Stimulated activated CD8-positive, alpha-beta memory T cell treated with anti-CD3 and anti-CD28 coated beads, Interleukin-12 subunit alpha, Interleukin-12 subunit beta, amount 100 ng/mL, for 24 hours (primary cell): ENCODE data around the gene BORCS5.
"Not testable (repeated sequence)": the region's sequence is repeated elsewhere in the genome, so short reads cannot be mapped to it uniquely, and the experiment has no call there.

ENCODE experiments used
- DNase-seq: peaks from one replicate; pipeline ENCODE4 v3.0.0-alpha.2; 2020; ENCODE audit errors: extremely low read depth

The BORCS5 gene

DNA sequence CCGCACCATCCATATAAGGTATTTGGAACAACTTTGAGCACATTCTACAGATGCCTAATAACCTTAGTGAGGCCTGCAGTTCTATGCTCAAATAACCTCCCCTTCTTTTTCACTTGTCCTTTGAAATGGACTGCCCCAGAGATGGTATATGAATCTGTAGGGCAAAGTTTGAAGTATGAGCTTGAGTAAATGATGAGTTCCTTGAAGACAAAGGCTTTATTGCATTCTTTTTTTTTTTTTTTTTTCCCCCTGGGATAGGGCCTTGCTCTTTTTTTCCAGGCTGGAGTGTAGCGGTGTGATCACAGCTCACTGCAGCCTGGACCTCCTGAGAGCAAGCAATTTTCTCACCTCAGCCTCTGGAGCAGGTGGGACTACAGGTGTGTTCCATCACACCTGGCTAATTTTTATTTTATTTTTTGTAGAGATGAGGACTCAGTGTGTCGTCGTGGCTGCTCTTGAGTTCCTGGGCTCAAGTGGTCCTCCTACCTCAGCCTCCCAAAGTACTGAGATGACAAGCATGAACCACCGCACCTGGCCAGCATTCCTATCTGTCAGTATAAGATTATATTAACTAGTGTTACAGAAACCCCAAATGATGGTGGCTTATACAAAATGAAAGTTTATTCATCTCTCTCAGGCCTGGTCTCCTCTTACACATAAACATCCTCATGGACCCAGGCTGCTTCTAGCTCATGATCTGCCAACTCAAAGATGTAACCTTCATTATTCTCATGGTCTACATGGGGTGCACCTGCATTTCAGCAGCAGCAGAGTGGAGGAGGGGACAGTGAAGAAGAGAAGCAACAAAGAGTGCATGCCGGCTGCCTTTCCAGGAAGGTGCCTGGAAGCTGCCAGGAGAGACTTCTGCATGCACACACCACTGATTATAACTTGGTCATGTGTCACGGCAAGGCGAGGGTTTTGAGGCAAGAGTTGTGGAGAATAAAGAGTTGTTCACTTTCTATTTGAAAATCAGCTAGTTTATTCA lies 104.4 kb downstream of the BORCS5 start:
- DNase-seq = no peak

DNA sequence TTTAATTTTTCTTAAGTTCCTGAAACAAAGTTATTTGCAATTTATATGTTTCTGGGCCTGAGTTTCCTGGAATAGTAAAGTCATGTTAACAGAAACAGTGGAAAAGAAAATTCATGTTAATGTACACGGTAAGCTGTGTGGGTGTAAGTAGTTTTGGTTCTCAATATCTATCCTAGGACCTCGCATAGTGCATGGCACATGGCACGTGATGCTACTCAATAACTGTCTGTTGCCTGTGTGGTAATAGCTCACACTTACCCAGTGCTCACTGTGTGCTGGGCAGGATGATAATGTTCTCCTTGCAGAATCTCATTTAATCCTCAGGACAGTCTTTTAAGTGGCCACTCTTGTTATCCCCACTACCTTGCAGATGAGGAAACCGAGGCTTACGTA lies 105.0 kb downstream of the BORCS5 start:
- no peak for DNase-seq

DNA sequence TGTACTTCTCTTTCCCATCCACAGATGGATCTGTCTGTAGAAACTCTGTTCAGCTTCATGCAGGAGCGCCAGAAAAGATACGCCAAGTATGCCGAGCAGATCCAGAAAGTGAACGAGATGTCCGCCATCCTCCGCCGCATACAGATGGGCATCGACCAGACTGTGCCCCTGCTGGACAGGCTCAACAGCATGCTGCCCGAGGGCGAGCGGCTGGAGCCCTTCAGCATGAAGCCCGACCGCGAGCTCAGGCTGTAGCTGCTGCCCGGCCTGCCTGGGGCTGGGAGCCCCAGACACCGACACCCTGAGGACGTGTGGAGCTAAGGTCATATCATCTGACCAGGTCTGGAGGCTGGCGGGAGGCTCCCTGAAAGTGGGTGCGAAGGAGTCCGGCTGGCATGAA lies 108.6 kb downstream of the BORCS5 start:
- DNase-seq = no peak

DNA sequence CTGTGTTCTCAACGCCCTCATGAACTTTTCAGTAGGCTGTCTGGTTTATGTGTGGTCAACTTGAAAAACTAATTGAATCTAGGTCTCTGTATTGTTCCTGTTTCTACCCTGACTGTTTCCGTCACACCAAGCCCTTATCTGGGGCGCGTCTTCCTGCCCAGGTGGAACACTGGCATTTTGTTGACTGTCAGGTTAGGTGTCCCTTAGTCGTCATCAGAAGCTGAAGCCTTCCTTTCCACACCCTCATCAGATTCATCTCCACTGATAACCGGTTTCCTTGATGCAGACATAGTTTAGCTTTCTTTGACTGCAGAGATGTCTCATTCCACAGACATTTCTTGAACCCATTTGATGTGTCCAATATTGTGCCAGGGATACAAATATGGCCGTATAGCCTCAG lies 109.3 kb downstream of the BORCS5 start:
- no peak for DNase-seq

DNA sequence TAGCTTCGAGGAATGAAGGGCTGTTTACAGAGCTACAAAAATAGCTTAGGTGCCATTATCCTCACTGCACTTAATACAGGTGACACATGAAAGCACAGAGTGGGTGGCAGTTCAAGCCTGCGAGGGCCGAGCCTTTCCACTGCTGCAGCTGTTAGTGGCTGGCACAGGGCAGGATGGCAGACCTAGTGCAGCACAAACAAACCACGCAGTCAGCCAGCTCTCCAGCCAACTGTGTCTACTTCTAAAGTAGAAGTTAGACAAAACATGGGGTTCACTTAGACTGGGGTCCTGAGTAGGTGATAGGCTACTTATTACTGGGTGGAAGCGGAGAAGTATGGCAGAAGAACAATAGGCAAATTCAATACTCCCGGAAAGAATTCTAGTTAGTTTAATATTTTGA lies 110.4 kb downstream of the BORCS5 start:
- no peak for DNase-seq

DNA sequence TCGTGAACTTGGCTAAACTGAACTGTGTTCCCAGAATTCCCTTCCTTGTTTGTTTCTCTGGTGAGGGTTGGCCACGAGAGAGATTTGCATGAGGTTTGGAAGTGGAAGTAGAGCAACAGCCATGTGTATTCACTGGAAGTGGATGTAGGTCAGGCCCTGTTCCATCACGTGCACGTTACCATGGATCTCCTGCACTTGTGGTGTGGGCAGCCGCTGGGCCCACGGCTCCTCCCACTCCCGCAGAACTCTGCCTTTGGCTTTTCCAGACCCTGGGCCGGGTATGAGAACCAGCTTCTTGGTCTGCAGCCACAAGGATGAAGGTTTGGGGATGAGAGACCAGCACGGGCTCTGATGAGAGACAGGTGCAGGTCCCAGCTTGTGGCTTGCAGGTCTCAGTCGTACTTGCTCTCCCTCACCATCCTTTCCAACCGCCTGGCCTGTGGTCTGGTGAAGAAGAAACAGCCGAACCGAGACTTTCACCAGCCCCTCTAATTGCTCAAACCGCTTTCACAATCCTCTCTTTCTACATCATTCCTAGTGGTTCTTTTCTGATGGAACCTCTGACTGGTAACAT lies 110.9 kb downstream of the BORCS5 start:
- no peak for DNase-seq

DNA sequence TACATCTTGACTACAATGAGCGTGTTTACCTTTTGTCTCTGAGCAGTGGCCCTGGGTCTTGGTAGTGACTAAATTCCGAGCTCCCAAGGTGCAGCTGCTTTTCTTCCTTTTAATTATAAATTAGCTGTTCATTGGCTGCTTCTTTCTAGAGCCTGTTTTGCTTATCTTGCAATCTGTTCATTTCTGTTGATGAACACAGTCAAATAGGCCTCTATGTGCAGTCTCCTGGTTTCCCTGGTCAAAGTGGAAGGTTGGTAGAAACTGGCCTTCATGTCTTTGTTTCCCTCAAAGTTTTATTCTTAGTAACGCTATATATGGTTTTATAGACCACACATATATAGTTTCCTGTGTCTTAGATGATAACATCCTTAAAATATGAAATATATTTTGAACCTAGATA lies 111.7 kb downstream of the BORCS5 start:
- no peak for DNase-seq

DNA sequence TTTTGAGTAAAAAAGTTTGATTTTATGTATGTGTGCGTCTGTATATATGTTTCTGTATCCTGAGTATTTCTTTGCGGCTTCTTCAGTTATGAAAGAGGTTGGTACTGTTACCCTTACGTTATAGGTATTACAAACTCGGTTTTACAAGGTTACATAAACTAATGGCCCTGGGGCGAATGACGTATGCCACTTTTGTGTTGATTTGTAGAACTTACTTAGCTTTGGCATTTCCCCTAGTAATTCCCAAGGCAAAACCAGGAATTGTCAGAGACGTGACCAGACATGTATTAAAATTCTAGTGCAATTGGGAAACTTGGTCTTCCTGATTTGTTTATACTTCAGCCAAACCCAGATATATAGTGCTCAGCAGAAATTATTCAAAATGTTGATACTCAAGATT lies 112.5 kb downstream of the BORCS5 start:
- no peak for DNase-seq

DNA sequence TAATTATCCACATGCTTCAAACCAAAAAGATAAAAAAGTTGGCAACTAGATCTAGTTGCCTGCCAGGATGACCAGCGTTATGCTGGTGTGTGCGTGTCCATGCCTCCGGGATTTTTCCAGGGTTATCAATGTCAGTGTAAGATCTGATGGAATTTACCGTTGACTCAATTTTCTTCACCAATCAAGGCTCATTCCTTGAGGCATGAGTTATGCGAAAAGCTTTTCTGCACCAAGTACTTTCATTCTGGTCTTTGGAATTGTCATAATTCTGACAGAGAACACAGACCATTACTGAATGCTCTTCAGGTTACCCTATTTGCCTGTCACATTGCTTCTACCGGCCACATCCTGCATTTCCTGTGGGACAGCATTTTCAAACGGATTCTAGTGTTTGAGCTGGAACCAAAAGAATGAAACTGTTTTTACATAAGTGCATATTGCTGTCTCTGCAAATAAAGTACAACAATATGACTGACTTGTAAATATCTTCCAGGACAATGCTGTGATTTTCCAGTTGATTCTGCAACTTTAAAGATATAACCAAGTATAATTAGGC lies 114.0 kb downstream of the BORCS5 start:
- no peak for DNase-seq

DNA sequence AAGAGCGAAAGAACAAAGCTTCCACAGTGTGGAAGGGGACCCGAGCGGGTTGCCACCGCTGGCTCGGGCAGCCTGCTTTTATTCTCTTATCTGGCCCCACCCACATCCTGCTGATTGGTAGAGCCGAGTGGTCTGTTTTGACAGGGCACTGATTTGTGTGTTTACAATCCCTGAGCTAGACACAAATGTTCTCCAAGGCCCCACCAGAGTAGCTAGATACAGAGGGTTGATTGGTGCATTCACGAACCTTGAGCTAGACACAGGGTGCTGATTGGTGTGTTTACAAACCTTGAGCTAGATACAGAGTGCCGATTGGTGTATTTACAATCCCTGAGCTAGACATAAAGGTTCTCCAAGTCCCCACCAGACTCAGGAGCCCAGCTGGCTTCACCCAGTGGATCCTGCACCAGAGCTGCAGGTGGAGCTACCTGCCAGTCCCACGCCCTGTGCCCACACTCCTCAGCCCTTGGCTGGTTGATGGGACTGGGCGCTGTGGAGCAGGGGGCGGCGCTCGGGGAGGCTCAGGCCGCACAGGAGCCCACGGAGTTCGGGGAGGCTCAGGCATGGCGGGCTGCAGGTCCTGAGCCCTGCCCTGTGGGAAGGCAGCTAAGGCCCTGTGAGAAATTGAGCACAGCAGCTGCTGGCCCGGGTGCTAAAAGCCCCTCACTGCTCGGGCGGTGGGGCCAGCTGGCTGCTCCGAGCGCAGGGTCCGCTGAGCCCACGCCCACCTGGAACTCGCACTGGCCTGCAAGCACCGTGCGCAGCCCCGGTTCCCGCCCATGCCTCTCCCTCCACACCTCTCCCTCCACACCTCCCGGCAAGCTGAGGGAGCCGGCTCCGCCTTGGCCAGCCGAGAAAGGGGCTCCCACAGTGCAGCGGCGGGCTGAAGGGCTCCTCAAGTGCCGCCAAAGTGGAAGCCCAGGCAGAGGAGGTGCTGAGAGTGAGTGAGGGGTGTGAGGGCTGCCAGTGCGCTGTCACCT lies 115.4 kb downstream of the BORCS5 start:
- DNase-seq = not testable (repeated sequence)

DNA sequence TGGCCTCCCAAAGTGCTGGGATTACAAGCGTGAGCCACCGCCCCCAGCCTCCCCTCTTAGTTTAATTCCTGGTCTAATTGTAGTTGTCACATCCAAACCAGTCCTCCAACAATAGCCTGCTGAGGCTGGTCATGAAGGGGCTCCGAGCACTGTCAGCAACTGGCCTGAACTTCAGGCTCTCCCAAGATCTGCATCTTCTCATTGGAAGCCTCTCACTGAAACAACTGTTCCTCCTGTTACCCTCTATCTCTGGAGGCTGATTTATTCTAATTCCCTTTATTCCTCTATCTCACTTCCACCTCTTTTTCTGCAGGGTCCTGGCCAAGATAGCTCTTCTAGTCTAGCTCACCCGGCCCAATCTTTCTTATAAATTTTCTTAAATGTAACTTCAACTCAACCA lies 116.3 kb downstream of the BORCS5 start:
- no peak for DNase-seq

DNA sequence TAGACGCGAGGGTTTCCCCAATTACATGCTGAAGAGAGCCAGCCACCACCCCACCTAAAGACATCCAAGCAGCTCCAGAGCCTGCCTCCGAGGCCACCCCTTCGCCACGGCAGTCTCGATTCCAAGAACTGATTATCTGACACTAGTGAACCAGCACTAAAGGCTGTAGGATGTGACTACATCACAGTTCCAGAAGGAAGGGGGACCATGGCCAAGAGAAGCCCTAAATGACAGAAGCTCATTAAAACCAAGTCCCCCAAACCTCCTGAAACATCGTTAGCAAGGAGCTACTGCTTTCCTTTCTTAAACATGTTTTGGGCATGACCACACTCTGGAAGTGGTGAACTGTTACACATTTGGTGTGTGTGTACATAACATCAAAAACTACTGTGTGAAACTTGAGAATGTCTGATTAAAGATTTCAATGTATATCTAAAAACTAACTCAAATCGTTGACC lies 117.6 kb downstream of the BORCS5 start:
- DNase-seq = no peak

DNA sequence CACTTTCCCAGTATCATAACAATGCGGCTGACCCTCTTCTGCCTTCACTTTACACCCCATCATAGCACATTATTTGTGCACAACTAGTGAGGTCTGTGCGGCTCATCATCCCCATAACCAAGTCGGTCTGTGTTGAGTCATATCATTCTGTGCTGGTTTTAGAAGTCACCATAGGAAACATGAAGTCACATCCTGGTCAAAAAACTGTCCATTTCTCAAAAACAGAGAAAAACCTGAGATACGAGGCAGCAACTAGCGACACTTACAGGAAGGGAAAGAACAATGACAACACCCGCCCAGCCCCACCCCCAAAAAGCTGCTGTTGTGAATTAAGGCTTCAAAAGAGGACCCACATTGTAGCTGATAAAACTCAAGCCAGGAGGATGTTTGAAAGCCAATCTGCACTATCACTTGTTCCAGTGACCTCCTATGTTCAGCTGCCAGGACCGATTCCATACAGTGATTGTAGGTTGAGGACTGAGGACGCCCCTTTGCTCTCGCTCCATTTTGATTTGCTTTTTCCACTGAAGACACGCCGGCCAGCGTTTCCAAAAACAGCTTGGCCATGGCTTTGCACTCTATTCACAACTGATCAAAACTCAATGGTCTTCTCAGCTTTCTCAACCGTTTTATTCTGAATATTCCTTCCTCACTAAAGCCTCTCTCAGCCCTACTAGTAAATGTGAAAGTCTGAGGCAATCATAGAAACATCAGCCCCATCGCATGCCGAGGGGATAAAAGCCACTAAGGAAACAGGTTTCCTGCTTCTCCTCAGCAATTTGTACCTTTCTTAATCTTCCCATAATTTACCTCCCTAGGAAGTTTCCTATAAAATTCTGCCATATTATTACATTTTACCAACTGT lies 118.3 kb downstream of the BORCS5 start:
- no peak for DNase-seq

DNA sequence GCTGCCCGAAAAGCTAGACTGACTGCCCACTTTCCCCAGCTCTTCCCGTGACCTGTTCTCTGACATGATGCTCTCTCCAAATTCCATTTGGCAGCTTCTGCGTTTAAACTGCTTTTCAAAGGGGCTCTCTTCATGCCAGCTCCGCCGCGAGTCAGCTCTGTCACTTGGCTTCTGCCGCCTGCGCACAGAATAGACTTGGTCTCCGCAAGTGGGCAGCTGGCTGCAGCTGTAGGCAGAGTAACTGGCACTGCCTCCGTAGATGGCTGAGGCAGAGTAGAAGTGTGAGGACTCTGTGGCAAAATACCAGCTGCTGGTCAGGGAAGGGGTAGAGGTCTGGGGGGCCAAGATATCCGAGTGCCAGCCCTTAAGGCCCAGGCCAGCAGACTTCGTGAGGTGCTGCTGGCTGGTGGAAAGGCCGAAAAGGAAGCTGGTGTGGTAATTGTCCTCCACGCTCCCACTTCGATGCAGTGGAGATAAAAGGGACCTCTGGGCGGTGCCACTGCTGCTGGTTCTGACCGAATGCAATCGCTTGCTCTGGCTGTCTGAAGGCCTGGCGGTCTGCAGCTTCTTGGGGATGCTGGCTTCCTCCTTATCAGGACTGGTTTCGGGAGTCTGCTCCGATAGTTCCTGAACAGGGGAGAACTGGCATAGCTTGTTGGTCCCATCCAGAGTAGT lies 120.1 kb downstream of the BORCS5 start:
- DNase-seq = no peak

DNA sequence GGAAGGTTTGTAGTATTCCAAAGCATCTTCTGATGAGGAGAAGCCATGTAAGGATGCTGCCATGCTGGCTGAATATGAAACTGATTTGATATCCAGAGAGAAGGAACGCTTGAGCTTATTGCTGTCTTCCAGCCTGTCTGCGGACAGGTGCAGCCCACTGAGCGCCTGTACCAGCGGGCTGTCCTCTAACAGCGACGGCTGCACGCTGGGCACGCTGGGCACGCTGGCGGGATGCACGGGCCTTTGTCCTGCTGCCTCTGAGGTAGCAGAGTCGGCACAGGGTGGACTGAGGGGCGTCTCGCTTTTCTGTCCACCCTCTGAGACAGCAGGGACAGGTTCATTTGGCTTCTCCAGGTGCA lies 120.6 kb downstream of the BORCS5 start:
- DNase-seq = no peak

DNA sequence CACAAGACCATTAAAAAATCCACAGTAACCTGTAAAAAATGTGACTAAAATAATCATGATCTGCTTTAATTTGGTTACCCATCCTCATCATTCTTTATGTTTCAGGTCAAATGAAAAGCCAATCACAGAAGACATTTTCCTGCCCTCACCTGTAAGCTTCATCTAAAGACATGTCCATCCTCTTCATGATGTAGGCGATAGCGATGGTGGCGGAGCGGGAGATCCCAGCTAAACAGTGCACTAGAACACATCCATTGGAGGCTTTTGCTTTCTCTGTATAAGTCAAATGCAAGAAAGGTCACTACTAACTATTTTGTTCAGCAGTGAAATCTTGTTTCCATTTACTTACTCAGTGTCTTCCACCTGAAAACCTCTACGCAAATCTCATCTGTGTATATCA lies 123.2 kb downstream of the BORCS5 start:
- no peak for DNase-seq

DNA sequence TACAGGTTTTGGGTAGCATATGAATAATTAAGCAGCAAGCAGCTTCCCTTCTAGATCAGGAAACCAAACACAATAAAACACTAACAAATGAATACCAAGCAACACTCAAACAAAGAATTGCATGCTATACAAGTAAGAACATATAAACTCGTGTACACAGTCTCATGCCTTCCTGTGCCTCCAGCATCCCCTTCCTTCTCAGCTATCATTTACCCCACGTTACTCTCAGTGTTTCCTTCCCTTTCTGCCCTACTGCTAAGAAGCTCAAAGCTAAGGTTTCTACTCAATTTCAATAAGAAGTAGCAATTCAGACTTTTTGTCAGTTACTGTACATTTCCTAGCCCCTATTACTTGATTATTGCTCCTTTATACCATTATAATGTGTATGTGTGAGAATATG lies 124.8 kb downstream of the BORCS5 start:
- no peak for DNase-seq

DNA sequence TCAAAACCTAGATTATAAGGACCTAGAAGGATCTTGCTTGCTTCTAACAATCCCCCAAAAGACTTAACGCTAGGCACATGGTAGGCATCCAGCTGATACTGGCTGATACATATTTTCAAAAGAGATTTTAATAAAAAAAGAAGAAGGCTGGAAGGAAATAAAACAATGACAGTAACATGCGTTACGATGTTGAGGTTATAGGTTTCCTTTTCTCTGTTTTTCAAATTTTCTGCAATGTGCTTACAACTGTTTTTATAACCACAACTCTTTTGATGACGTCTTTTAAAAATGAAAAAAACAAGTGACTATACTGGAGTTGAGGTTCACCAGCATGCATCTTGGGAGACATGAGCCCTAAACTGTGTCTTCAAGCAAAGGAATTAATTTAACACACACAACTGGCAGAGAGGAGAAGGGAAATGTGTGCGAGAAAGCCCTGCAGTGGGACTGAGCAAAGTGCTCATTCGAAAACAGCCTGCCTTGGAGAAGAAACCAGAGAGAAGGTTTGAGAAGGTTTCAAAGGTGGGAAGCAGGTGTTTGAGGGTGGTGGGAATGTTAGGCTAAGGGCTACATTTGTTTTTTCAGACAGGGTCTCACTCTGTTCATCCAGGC lies 125.4 kb downstream of the BORCS5 start:
- DNase-seq = no peak

DNA sequence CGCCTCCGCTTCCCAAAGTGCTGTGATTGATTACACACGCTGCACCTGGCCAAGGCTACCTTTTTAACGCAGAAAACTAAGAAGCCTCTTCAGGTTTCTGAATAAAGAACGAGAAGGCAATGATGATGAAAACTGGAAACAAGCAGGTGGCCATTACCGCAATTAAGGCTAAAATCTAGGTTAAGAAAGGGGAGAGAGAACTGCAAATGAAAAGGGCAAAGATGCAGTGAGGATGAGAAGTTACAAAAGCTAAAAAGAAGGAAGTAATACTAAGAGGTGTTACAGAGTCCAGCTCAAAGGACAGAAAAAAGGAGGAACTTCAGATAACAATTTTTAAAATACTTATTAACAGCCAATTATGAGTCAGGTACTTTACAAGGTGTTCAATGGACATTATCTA lies 126.1 kb downstream of the BORCS5 start:
- no peak for DNase-seq

DNA sequence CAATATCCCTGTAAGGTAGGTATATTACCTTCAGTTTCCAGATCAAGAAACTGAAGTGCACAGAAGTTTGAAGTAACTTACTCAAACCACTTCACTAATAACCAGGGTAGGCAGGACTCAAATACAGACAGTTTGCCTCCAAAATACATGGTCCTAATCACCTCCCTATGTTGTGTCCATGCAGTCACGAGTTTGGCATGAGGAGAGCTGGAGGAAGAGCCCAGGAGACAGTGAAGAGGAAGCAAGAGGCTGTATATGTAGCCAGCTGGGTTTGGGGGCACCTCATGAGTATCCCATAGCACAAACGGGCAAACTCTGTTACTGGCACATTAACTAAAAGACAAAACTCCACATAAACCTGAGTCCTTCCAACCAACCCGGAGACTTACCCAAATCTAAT lies 126.6 kb downstream of the BORCS5 start:
- DNase-seq = no peak
